IMR-90 (cell line): ENCODE measurements around the gene SHB. TPM values are rescaled to one million over a fixed set of nuclear protein-coding genes. Genes with fewer than 3 reads are reported as not detected.
A peak's percentile ranks its signal among the peaks of the same experiment; 100 is the strongest.

Experiments
- ATAC-seq: fragments of 200-7000 bp; cut with Tn5 transposase; 2 replicates; pipeline ENCODE4 v1.9.1; 2020; ENCODE audit warnings: low read depth, mild to moderate bottlenecking, moderate library complexity
- BruUV-seq: library from RNA; stranded (reverse); fragments of 400-500 nt; replicated peaks from 2 replicates; lab custom pipeline; 2021; lab: Mats Ljungman, UMichigan
- CTCF ChIA-PET: fragments of 300-600 bp; formaldehyde crosslinking; extraction: SDS; loops from one replicate; lab custom pipeline; 2021; ENCODE audit warnings: antibody characterized with exemption; lab: Yijun Ruan, JAX
- POLR2A ChIA-PET: fragments of 300-600 bp; sonication (Branson Sonifier 250); formaldehyde crosslinking; loops from one replicate; lab custom pipeline; 2022; ENCODE audit warnings: antibody characterized with exemption; ENCODE audit not compliant: unreplicated experiment; lab: Charles Lee
- DNase-seq: peaks from one replicate; pipeline ENCODE4 v3.0.0; 2013
- H2AFZ ChIP-seq: replicated peaks from 2 replicates; pipeline ENCODE3; 2013; ENCODE audit warnings: low read length, mild to moderate bottlenecking; ENCODE audit not compliant: poor library complexity
- H2AK5ac ChIP-seq: 2 replicates; pipeline ENCODE4 v1.6.1; 2013; ENCODE audit warnings: low read depth, low read length, inconsistent platforms
- H2AK9ac ChIP-seq: replicated peaks from 2 replicates; pipeline ENCODE3; 2013; ENCODE audit warnings: mild to moderate bottlenecking, low read depth, low read length, moderate library complexity; ENCODE audit not compliant: poor library complexity
- H2BK120ac ChIP-seq: 2 replicates; pipeline ENCODE4 v1.6.1; 2013; ENCODE audit warnings: low read depth, low read length, inconsistent platforms
- H2BK15ac ChIP-seq: 3 replicates; pipeline ENCODE4 v1.6.1; 2013; ENCODE audit warnings: low read depth, low read length, inconsistent platforms
- H2BK20ac ChIP-seq: 2 replicates; pipeline ENCODE4 v1.6.1; 2013; ENCODE audit warnings: low read depth, mild to moderate bottlenecking, inconsistent platforms, low read length, moderate library complexity
- H2BK5ac ChIP-seq: 2 replicates; pipeline ENCODE4 v1.6.1; 2013; ENCODE audit warnings: mild to moderate bottlenecking, low read depth, low read length, inconsistent platforms; ENCODE audit not compliant: poor library complexity, severe bottlenecking
- H3K14ac ChIP-seq: replicated peaks from 2 replicates; pipeline ENCODE4 v1.6.1; 2013; ENCODE audit warnings: low read depth, low read length, inconsistent platforms
- H3K18ac ChIP-seq: 2 replicates; pipeline ENCODE4 v1.6.1; 2013; ENCODE audit warnings: low read depth, low read length, control low read depth
- H3K23ac ChIP-seq: 2 replicates; pipeline ENCODE4 v1.6.1; 2013; ENCODE audit warnings: low read depth, low read length, inconsistent platforms
- H3K27ac ChIP-seq: 2 replicates; pipeline ENCODE4 v1.5.1; 2013; ENCODE audit warnings: mild to moderate bottlenecking, control low read depth, low read length; ENCODE audit not compliant: insufficient read depth
- H3K27me3 ChIP-seq: 2 replicates; pipeline ENCODE4 v1.6.1; 2013; ENCODE audit warnings: low read length; ENCODE audit not compliant: control insufficient read depth, insufficient read depth
- H3K36me3 ChIP-seq: 2 replicates; pipeline ENCODE4 v1.6.1; 2013; ENCODE audit warnings: low read length, mixed read lengths; ENCODE audit not compliant: control insufficient read depth, insufficient read depth
- H3K4ac ChIP-seq: 2 replicates; pipeline ENCODE4 v1.6.1; 2013; ENCODE audit warnings: low read depth, low read length, inconsistent platforms
- H3K4me1 ChIP-seq: 2 replicates; pipeline ENCODE4 v1.6.1; 2013; ENCODE audit warnings: low read length, mixed read lengths; ENCODE audit not compliant: control insufficient read depth, insufficient read depth
- H3K4me2 ChIP-seq: 2 replicates; pipeline ENCODE4 v1.6.1; 2013; ENCODE audit warnings: low read depth, mild to moderate bottlenecking, control low read depth, low read length, moderate library complexity
- H3K4me3 ChIP-seq: 2 replicates; pipeline ENCODE4 v1.5.1; 2013; ENCODE audit warnings: low read depth, mild to moderate bottlenecking, control low read depth, low read length, moderate library complexity; ENCODE audit not compliant: insufficient read depth
- H3K56ac ChIP-seq: 2 replicates; pipeline ENCODE4 v1.6.1; 2013; ENCODE audit warnings: low read length, inconsistent platforms; ENCODE audit not compliant: insufficient read depth; ENCODE audit errors: extremely low read depth
- H3K79me1 ChIP-seq, 2 experiments: 2 replicates each; pipeline ENCODE4 v1.6.1; 2013; ENCODE audit warnings: low read length in 2 of 2, inconsistent platforms in 1 of 2, low read depth in 1 of 2
- H3K9ac ChIP-seq: 2 replicates; pipeline ENCODE4 v1.6.1; 2013; ENCODE audit warnings: low read depth, low read length, control low read depth
- H3K9me1 ChIP-seq: 2 replicates; pipeline ENCODE4 v1.6.1; 2013; ENCODE audit warnings: low read length, inconsistent platforms; ENCODE audit not compliant: insufficient read depth
- H3K9me3 ChIP-seq: 2 replicates; pipeline ENCODE4 v1.6.1; 2013; ENCODE audit warnings: low read length; ENCODE audit not compliant: control insufficient read depth, insufficient read depth
- H4K20me1 ChIP-seq: 2 replicates; pipeline ENCODE4 v1.6.1; 2013; ENCODE audit warnings: low read length, inconsistent platforms; ENCODE audit not compliant: insufficient read depth
- H4K5ac ChIP-seq: 2 replicates; pipeline ENCODE4 v1.6.1; 2013; ENCODE audit warnings: mild to moderate bottlenecking, low read depth, low read length, control low read depth
- H4K8ac ChIP-seq, 2 experiments: 2 replicates each; pipeline ENCODE4 v1.6.1; 2013; ENCODE audit warnings: low read depth in 2 of 2, low read length in 2 of 2, control low read depth in 1 of 2, inconsistent platforms in 1 of 2
- H4K91ac ChIP-seq: 2 replicates; pipeline ENCODE4 v1.6.1; 2013; ENCODE audit warnings: low read depth, low read length, inconsistent platforms; ENCODE audit not compliant: insufficient read depth
- BHLHE40 ChIP-seq: fragments of 150-350 bp; IDR thresholded peaks from 2 replicates; pipeline ENCODE4 v1.6.1; 2016; ENCODE audit warnings: mild to moderate bottlenecking, low read depth, low read length
- CEBPB ChIP-seq: IDR thresholded peaks from 2 replicates; pipeline ENCODE4 v1.6.1; 2012; ENCODE audit warnings: low read depth, low read length, improper control_type of control experiment
- CHD1 ChIP-seq: IDR thresholded peaks from 2 replicates; pipeline ENCODE4 v1.6.1; 2012; ENCODE audit warnings: low read depth, low read length, improper control_type of control experiment
- CTCF ChIP-seq: conservative IDR thresholded peaks from 2 replicates; pipeline ENCODE4 v1.5.1; 2012; ENCODE audit warnings: mild to moderate bottlenecking, low read depth, low read length, improper control_type of control experiment
- FOS ChIP-seq: fragments of 150-350 bp; IDR thresholded peaks from 2 replicates; pipeline ENCODE4 v1.6.1; 2016; ENCODE audit warnings: low read depth, low read length
- MAFK ChIP-seq: IDR thresholded peaks from 2 replicates; pipeline ENCODE4 v1.6.1; 2012; ENCODE audit warnings: low read depth, low read length, improper control_type of control experiment
- MXI1 ChIP-seq: IDR thresholded peaks from 2 replicates; pipeline ENCODE4 v1.6.1; 2012; ENCODE audit warnings: low read depth, mild to moderate bottlenecking, low read length, moderate library complexity, borderline replicate concordance
- NFE2L2 ChIP-seq: fragments of 150-350 bp; IDR thresholded peaks from 2 replicates; pipeline ENCODE4 v1.6.1; 2016; ENCODE audit warnings: low read depth, mild to moderate bottlenecking, low read length
- SMC3 ChIP-seq: fragments of 150-350 bp; IDR thresholded peaks from 2 replicates; pipeline ENCODE4 v1.6.1; 2016; ENCODE audit warnings: low read depth, mild to moderate bottlenecking, antibody characterized with exemption, low read length, moderate library complexity
- USF2 ChIP-seq: fragments of 150-350 bp; IDR thresholded peaks from 2 replicates; pipeline ENCODE4 v1.6.1; 2017; ENCODE audit warnings: mild to moderate bottlenecking, antibody characterized with exemption, low read length, low read depth
- WGBS, 2 experiments: methylation state at CpG; one replicate each; pipeline versions ENCODE4 v1.1.5 to v1.1.7; 2013; ENCODE audit warnings: missing lambda C conversion rate in 2 of 2; ENCODE audit not compliant: insufficient read length in 1 of 2; ENCODE audit errors: extremely low coverage in 2 of 2; 5-methylcytosine and 5-hydroxymethylcytosine counted together
- dilution Hi-C: fragments of 300-500 bp; cut with HindIII; formaldehyde crosslinking; loops from one replicate; pipeline ENCODE4 v1.14.3; 2018; ENCODE audit warnings: low sequenced_read_pairs; ENCODE audit not compliant: unreplicated experiment
- in situ Hi-C: fragments of 300-500 bp; cut with MboI; formaldehyde crosslinking; loops from 3 replicates; pipeline ENCODE4 v1.14.3; 2019; ENCODE audit warnings: low sequenced_read_pairs, inconsistent platforms, mixed read lengths
- intact Hi-C: fragments of 100-400 bp; cut with micrococcal nuclease; formaldehyde crosslinking; loops from 2 replicates; pipeline ENCODE4 v1.10.0; 2022
- polyA plus RNA-seq, 3 experiments: library from polyadenylated mRNA; depleted of rRNA; stranded (reverse); fragments of >200 nt; gene quantifications; 2 replicates each; pipeline ENCODE4 v1.2.3, GENCODE V29; 2012; ENCODE audit warnings: low replicate concordance in 1 of 3
- total RNA-seq: library from RNA; depleted of rRNA; stranded (reverse); fragments of >200 nt; gene quantifications from 2 replicates; pipeline ENCODE4 v1.2.3, GENCODE V29; 2012

Gene SHB
- total and polyA plus RNA-seq, 2 of the 4 experiments (the other 2 are of a cell fraction) = 6.1 to 20.4 TPM

GRCh38 chr9:37957664-37957953, 111.4 kb downstream of the SHB start:
- intact Hi-C loops (no loop called here), dilution Hi-C loops (no loop called here), in situ Hi-C loops (no loop called here)
- no peaks in the 10 kb centered on the region for H3K27me3 ChIP-seq
- peaks cover 41% of the 10 kb centered on the region for H3K9me1 ChIP-seq
- H3K4me2 ChIP-seq = no peak overlapping the region
- H3K23ac ChIP-seq = no peak overlapping the region
- no peak overlapping the region for H3K27ac ChIP-seq
- H3K4me3 ChIP-seq = no peak overlapping the region
- no peaks in the 10 kb centered on the region for H3K9me3 ChIP-seq
- H2BK120ac ChIP-seq = peak overlapping the region; percentile 46; the same call in 1 of the 2 replicates
- peak overlapping the region; percentile 79 for H2AK5ac ChIP-seq
- H3K4ac ChIP-seq = peak overlapping the region; percentile 14
- no peak for ATAC-seq
- H2BK15ac ChIP-seq = peak overlapping the region; percentile 79; the same call in 2 of the 3 replicates
- no peak for DNase-seq
- no peak for TF ChIP-seq SMC3
- TF ChIP-seq CEBPB = no peak
- no peak for TF ChIP-seq CHD1
- TF ChIP-seq FOS = no peak
- no peak for TF ChIP-seq MAFK
- no peak for TF ChIP-seq USF2
- TF ChIP-seq BHLHE40 = no peak
- no peak for TF ChIP-seq NFE2L2
- no peak for TF ChIP-seq CTCF
- TF ChIP-seq MXI1 = no peak
- WGBS, 2 experiments = no CpG with 5 or more reads among the region's 2 CpGs
- peak overlapping the region; percentile 35 to 47; a peak in 2 of 4 replicates for H4K8ac ChIP-seq
- peaks cover 35% of the 10 kb centered on the region for H3K36me3 ChIP-seq
- no peak overlapping the region; the same call in 1 of the 2 replicates for H2BK20ac ChIP-seq
- no peak overlapping the region; the same call in 1 of the 2 replicates for H4K5ac ChIP-seq
- no peak overlapping the region for H2AFZ ChIP-seq
- H3K14ac ChIP-seq = peak overlapping the region; percentile 19; the same call in 1 of the 2 replicates
- H3K56ac ChIP-seq = no peak overlapping the region
- H3K79me1 ChIP-seq = peaks cover 52 to 92% of the 10 kb centered on the region in 2 experiments
- no TSS peak for BruUV-seq
- H3K18ac ChIP-seq = no peak overlapping the region
- H3K9ac ChIP-seq = no peak overlapping the region
- no peak overlapping the region for H2AK9ac ChIP-seq
- H4K91ac ChIP-seq = 0 out of 2 replicates have a peak overlapping the region, but pooled peaks have one; percentile 60
- H3K4me1 ChIP-seq = peaks cover 20% of the 10 kb centered on the region
- no peak overlapping the region for H2BK5ac ChIP-seq
- ChIA-PET CTCF (no interaction called here), POLR2A (no interaction called here)
- H4K20me1 ChIP-seq = peaks cover 13% of the 10 kb centered on the region
